ENCODE results near the gene C10orf105.

GRCh38 chr10:71716426-71716825 is 3.2 kb downstream of the C10orf105 start:
- TF ChIP-seq, protein P1, sequence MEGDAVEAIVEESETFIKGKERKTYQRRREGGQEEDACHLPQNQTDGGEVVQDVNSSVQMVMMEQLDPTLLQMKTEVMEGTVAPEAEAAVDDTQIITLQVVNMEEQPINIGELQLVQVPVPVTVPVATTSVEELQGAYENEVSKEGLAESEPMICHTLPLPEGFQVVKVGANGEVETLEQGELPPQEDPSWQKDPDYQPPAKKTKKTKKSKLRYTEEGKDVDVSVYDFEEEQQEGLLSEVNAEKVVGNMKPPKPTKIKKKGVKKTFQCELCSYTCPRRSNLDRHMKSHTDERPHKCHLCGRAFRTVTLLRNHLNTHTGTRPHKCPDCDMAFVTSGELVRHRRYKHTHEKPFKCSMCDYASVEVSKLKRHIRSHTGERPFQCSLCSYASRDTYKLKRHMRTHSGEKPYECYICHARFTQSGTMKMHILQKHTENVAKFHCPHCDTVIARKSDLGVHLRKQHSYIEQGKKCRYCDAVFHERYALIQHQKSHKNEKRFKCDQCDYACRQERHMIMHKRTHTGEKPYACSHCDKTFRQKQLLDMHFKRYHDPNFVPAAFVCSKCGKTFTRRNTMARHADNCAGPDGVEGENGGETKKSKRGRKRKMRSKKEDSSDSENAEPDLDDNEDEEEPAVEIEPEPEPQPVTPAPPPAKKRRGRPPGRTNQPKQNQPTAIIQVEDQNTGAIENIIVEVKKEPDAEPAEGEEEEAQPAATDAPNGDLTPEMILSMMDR (IDR thresholded peaks at IDR 0.05): no peak
- no peak for TF ChIP-seq POLR2A (IDR thresholded peaks at IDR 0.05)

Data from heart left ventricle (tissue), 13 donors.